ENCODE measurements around the gene ZNF605.

Gene ZNF605

GRCh38 chr12:132874175-132874574, 81.9 kb downstream of the ZNF605 start:
- TF ChIP-seq, protein P1, sequence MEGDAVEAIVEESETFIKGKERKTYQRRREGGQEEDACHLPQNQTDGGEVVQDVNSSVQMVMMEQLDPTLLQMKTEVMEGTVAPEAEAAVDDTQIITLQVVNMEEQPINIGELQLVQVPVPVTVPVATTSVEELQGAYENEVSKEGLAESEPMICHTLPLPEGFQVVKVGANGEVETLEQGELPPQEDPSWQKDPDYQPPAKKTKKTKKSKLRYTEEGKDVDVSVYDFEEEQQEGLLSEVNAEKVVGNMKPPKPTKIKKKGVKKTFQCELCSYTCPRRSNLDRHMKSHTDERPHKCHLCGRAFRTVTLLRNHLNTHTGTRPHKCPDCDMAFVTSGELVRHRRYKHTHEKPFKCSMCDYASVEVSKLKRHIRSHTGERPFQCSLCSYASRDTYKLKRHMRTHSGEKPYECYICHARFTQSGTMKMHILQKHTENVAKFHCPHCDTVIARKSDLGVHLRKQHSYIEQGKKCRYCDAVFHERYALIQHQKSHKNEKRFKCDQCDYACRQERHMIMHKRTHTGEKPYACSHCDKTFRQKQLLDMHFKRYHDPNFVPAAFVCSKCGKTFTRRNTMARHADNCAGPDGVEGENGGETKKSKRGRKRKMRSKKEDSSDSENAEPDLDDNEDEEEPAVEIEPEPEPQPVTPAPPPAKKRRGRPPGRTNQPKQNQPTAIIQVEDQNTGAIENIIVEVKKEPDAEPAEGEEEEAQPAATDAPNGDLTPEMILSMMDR (IDR thresholded peaks at IDR 0.05; ENCODE audit: control insufficient read depth, extremely low read depth, insufficient read depth), result no peak
- no peak overlapping the region for H3K4me3 ChIP-seq (ENCODE audit: low read depth, low read length)
- DNase-seq (ENCODE audit: low read depth), result no peak

- no peak overlapping the region for H3K4me3 ChIP-seq (ENCODE audit: low read depth, low read length)
- no peak for DNase-seq (ENCODE audit: low read depth)
- TF ChIP-seq, protein P1 (IDR thresholded peaks at IDR 0.05; ENCODE audit: control insufficient read depth, extremely low read depth, insufficient read depth), result no peak
These were observed 82.4 kb downstream of the ZNF605 start for GRCh38 chr12:132873724-132874123.

- no peak overlapping the region for H3K4me3 ChIP-seq (ENCODE audit: low read depth, low read length)
- TF ChIP-seq, protein P1 (IDR thresholded peaks at IDR 0.05; ENCODE audit: control insufficient read depth, extremely low read depth, insufficient read depth), result no peak
- DNase-seq (ENCODE audit: low read depth), result no peak
These were observed 83.1 kb downstream of the ZNF605 start for GRCh38 chr12:132872975-132873421.

DNA sequence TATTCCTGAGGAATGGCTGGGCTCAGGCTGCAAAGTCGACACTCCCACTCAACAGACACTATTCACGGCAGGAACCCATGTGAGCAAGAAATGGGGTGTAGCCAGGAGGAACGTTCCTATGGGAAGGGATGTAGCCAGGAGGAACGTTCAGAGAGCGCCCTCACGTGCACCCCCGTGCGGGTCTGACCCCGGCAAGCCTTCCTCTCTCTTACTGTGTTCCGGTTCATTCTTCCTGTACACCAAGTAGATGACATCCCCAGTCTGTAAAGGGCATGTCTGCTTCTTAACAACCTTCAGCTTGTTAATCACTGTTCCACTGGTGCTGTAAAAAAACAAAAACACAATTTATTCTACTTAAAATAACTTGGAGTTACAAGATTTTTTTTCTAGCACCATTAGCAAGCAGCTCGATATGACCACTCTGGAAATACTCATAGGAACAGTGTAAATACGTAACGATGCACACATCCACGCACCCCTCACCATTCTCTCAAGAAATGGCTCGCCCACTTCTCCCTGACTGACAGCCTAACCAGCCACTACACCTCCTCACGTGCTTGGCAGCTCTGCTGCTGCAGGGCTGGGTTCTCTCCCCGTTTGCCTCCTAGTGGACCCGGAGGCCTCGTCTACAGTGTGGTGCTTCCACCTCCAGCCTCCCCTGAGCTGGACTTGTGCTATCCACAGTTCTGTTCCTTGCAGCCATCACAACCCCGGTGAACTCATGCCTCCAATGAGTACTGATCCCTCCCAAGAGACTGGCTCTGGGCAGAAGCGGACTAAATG, 83.8 kb downstream of the ZNF605 start:
- no peak overlapping the region for H3K4me3 ChIP-seq (ENCODE audit: low read depth, low read length)
- DNase-seq (ENCODE audit: low read depth), result no peak
- TF ChIP-seq, protein P1 (IDR thresholded peaks at IDR 0.05; ENCODE audit: control insufficient read depth, extremely low read depth, insufficient read depth), result no peak

DNA sequence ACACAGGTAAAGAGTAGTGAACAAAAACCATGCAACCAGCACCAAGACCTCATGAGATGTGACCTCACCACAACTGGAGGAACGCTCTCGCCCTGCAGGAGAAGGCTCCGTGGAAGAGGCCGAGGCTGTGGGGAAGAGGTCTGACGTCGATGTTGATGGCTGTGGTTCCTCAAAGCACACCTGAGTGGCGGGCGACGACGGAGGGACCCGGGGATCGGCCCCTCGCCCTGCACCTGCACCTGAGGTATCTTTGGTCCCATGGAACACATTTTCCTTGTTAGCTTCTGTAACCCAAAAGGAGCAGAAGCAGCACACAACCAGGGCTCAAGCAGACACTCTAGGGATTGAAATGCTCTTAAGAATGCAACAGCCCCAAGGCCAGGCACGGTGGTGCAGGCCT, 86.6 kb downstream of the ZNF605 start:
- TF ChIP-seq, protein P1 (IDR thresholded peaks at IDR 0.05; ENCODE audit: control insufficient read depth, extremely low read depth, insufficient read depth), result no peak
- no peak for DNase-seq (ENCODE audit: low read depth)

More for the DNA sequence above, 86.6 kb downstream of the ZNF605 start:
- H3K4me3 ChIP-seq (ENCODE audit: low read depth, low read length), result no peak overlapping the region
